Endodermal cell (in vitro differentiated cells): ENCODE measurements around the gene ATF4. TPM values are rescaled to one million over a fixed set of nuclear protein-coding genes. Genes with fewer than 3 reads are reported as not detected.

ENCODE experiments used
- DNase-seq: peaks from one replicate; pipeline ENCODE4 v3.0.0-alpha.2; 2017
- H3K27ac ChIP-seq: 2 replicates; pipeline ENCODE4 v1.5.1; 2013; ENCODE audit warnings: mild to moderate bottlenecking, low read depth, low read length, moderate library complexity
- H3K27me3 ChIP-seq: 2 replicates; pipeline ENCODE4 v1.6.1; 2013; ENCODE audit warnings: mild to moderate bottlenecking, low read length, moderate library complexity; ENCODE audit not compliant: insufficient read depth, control insufficient read depth, poor library complexity, severe bottlenecking
- H3K36me3 ChIP-seq: 2 replicates; pipeline ENCODE4 v1.7.0; 2013; ENCODE audit warnings: mild to moderate bottlenecking, low read length, moderate library complexity; ENCODE audit not compliant: control insufficient read depth, insufficient read depth
- H3K4me1 ChIP-seq: one replicate; pipeline ENCODE4 v1.7.0; 2013; ENCODE audit warnings: low read length; ENCODE audit not compliant: control insufficient read depth, insufficient read depth
- H3K4me3 ChIP-seq: 2 replicates; pipeline ENCODE4 v1.5.1; 2013; ENCODE audit warnings: mild to moderate bottlenecking, low read length, moderate library complexity
- H3K9ac ChIP-seq: 2 replicates; pipeline ENCODE4 v1.6.1; 2013; ENCODE audit warnings: mild to moderate bottlenecking, low read length, moderate library complexity; ENCODE audit not compliant: poor library complexity, severe bottlenecking; ENCODE audit errors: extremely low read depth
- H3K9me3 ChIP-seq: 2 replicates; pipeline ENCODE4 v1.6.1; 2013; ENCODE audit warnings: mild to moderate bottlenecking, low read length, moderate library complexity; ENCODE audit not compliant: control insufficient read depth
- H3K27ac Mint-ChIP-seq: 2 replicates; pipeline ENCODE4 v1.8.0; 2020; ENCODE audit warnings: mixed read lengths
- H3K27me3 Mint-ChIP-seq: 2 replicates; pipeline ENCODE4 v1.8.0; 2021; ENCODE audit warnings: mild to moderate bottlenecking, mixed read lengths; ENCODE audit not compliant: insufficient read depth
- H3K36me3 Mint-ChIP-seq: 2 replicates; pipeline ENCODE4 v1.8.0; 2020; ENCODE audit warnings: low read depth, mixed read lengths
- H3K4me1 Mint-ChIP-seq: 2 replicates; pipeline ENCODE4 v1.8.0; 2020; ENCODE audit warnings: mixed read lengths
- H3K4me3 Mint-ChIP-seq: 2 replicates; pipeline ENCODE4 v1.8.0; 2020; ENCODE audit warnings: mild to moderate bottlenecking, moderate library complexity, mixed read lengths
- H3K9me3 Mint-ChIP-seq: 2 replicates; pipeline ENCODE4 v1.8.0; 2020; ENCODE audit warnings: mild to moderate bottlenecking, mixed read lengths
- WGBS, 2 experiments: methylation state at CpG; one replicate each; pipeline versions ENCODE4 v1.1.5 to v1.1.7; 2013; ENCODE audit warnings: missing lambda C conversion rate in 2 of 2, mixed read lengths in 1 of 2; ENCODE audit not compliant: insufficient coverage in 1 of 2, insufficient read length in 1 of 2; 5-methylcytosine and 5-hydroxymethylcytosine counted together
- total RNA-seq, 2 donors: library from RNA; stranded (reverse); fragmentation: NEBNext Ultra II Directional in 1 of 2; extraction: Animal tissue kit (Norgen Biotek cat#: 25700) in 1 of 2; gene quantifications; 2 replicates in 1 of 2; 3 replicates in 1 of 2; pipeline ENCODE4 v1.2.1, GENCODE V29; 2021
- TF ChIP-seq, protein P1 (sequence below): fragments of 200-600 bp; sonication (generic); conservative IDR thresholded peaks from 2 replicates; pipeline ENCODE4 v1.5.0; 2021; ENCODE audit warnings: antibody characterized with exemption, mild to moderate bottlenecking

ATF4 gene
- total RNA-seq, 2 donors from 2014 or later: 335 to 341 TPM

DNA sequence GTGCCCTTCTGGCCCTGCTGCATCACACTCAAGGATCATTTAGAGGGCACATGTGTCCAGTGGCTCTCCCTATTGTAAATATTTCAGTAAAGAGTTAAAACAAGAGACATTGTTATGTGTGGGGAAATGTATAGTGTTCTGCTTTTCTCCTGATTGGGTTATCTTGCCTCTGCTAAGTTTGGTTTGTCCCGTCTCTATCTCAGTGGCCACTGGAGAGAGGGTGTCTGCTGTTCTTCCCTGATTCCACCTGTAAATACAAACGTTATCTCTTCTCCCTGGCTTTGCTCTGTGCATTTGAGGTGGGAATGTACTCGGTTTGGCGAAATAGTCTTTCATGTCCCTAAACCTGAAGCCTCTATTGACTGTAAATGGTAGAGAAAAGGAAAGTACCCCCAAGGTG lies 12.0 kb upstream of the ATF4 start:
- peaks cover 89% of the 10 kb centered on the region for H3K36me3 ChIP-seq
- DNase-seq: no peak
- H3K27ac Mint-ChIP-seq: no peak overlapping the region
- no peaks in the 10 kb centered on the region for H3K9me3 Mint-ChIP-seq
- peaks cover 2% of the 10 kb centered on the region for H3K4me1 Mint-ChIP-seq
- H3K27me3 Mint-ChIP-seq: peaks cover 63% of the 10 kb centered on the region
- no peak overlapping the region for H3K4me3 Mint-ChIP-seq
- H3K36me3 Mint-ChIP-seq: peaks cover 83% of the 10 kb centered on the region
- TF ChIP-seq, protein P1, sequence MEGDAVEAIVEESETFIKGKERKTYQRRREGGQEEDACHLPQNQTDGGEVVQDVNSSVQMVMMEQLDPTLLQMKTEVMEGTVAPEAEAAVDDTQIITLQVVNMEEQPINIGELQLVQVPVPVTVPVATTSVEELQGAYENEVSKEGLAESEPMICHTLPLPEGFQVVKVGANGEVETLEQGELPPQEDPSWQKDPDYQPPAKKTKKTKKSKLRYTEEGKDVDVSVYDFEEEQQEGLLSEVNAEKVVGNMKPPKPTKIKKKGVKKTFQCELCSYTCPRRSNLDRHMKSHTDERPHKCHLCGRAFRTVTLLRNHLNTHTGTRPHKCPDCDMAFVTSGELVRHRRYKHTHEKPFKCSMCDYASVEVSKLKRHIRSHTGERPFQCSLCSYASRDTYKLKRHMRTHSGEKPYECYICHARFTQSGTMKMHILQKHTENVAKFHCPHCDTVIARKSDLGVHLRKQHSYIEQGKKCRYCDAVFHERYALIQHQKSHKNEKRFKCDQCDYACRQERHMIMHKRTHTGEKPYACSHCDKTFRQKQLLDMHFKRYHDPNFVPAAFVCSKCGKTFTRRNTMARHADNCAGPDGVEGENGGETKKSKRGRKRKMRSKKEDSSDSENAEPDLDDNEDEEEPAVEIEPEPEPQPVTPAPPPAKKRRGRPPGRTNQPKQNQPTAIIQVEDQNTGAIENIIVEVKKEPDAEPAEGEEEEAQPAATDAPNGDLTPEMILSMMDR: no peak
- H3K27ac ChIP-seq: no peak overlapping the region
- no peak overlapping the region for H3K4me3 ChIP-seq
- 80 to 84% methylated on average over 1 to 4 of the region's 4 CpGs for WGBS, 2 experiments
- no peak overlapping the region for H3K9ac ChIP-seq
- H3K9me3 ChIP-seq: no peaks in the 10 kb centered on the region
- H3K4me1 ChIP-seq: peaks cover 4% of the 10 kb centered on the region
- no peaks in the 10 kb centered on the region for H3K27me3 ChIP-seq

DNA sequence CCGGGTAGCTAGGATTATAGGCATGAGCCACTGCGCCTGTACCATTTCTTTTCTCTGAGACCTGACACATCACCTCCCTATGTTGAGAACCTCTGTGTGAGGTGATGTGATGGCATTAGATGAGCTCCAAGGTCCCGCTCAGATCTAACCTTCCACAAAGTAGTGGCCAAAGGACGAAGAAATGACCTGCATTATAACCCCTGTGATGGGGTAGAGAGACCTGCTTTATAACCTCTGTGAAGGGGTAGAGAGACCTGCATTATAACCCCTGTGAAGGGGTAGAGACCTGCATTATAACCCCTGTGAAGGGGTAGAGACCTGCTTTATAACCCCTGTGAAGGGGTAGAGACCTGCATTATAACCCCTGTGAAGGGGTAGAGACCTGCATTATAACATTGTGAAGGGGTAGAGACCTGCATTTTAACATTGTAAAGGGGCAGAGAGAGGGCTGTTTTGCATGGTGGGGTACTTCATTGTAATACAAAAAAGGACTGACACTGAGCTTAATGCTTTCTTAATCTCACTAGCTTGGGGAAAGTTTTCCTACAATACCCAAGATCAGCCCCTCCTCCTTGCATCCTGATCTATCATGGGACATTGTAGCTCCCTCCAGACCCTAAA lies 9.7 kb upstream of the ATF4 start:
- no peaks in the 10 kb centered on the region for H3K4me1 ChIP-seq
- Mint-ChIP-seq H3K9me3 (no peaks in the 10 kb centered on the region), H3K36me3 (peaks cover 89% of the 10 kb centered on the region), H3K4me1 (no peaks in the 10 kb centered on the region), H3K27ac (no peak overlapping the region), H3K4me3 (no peak overlapping the region), H3K27me3 (peaks cover 63% of the 10 kb centered on the region)
- H3K9me3 ChIP-seq: no peaks in the 10 kb centered on the region
- no peak overlapping the region for H3K9ac ChIP-seq
- WGBS, 2 experiments: 86 to 91% methylated on average over 2 to 4 of the region's 4 CpGs
- no peaks in the 10 kb centered on the region for H3K27me3 ChIP-seq
- TF ChIP-seq, protein P1: no peak
- no peak for DNase-seq
- no peak overlapping the region for H3K27ac ChIP-seq
- no peak overlapping the region for H3K4me3 ChIP-seq
- peaks cover 88% of the 10 kb centered on the region for H3K36me3 ChIP-seq

DNA sequence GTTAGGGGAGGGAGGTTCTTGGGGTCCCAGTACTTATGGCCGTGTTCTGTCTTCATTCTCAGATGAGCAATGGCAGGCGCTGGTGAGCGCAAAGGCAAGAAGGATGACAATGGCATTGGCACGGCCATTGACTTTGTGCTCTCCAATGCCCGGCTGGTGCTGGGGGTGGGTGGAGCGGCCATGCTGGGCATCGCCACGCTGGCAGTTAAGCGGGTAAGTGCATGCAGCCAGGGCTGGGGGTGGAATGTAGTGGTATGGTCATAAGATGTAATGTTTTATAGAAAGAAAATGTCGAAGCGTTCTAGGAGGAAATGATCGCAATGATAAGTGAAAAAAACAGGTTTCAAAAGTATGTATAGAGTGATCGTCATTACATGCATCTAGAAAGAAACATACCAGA lies 9.1 kb upstream of the ATF4 start:
- no peak overlapping the region for H3K4me3 ChIP-seq
- H3K27ac Mint-ChIP-seq: no peak overlapping the region
- WGBS, 2 experiments: 96 to 100% methylated on average over 5 to 12 of the region's 13 CpGs
- no peak for DNase-seq
- no peak overlapping the region for H3K9ac ChIP-seq
- TF ChIP-seq, protein P1: no peak
- peaks cover 88% of the 10 kb centered on the region for H3K36me3 ChIP-seq
- H3K4me1 Mint-ChIP-seq: no peaks in the 10 kb centered on the region
- H3K4me3 Mint-ChIP-seq: no peak overlapping the region
- no peaks in the 10 kb centered on the region for H3K9me3 ChIP-seq
- no peaks in the 10 kb centered on the region for H3K4me1 ChIP-seq
- H3K36me3 Mint-ChIP-seq: peaks cover 89% of the 10 kb centered on the region
- no peaks in the 10 kb centered on the region for H3K27me3 ChIP-seq
- H3K9me3 Mint-ChIP-seq: no peaks in the 10 kb centered on the region
- no peak overlapping the region for H3K27ac ChIP-seq
- peaks cover 59% of the 10 kb centered on the region for H3K27me3 Mint-ChIP-seq
